ENCODE results near the gene SASS6.

DNA sequence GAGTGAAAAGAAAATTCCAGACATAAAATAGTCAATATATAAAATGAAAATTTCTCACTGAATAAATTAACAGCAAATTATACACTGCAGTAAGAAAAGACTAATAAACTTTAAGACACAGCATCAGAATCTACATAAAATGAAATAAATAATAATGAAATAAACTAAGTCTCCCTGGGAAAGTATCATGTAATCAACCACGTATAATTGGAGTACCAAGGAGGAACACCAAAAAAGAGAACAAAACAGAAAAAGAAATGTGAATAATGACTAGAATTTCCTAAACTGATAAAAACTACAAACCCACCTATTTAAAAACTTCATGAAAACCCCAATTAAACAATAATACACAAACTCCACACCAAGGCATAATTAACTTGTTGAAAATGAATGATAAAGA lies 43.6 kb downstream of the SASS6 start:
- TF ChIP-seq CTCF (IDR thresholded peaks at IDR 0.05) (no peak), POLR2A (IDR thresholded peaks at IDR 0.05) (no peak)

Measured in thyroid gland (tissue), 4 donors.